ENCODE data around the gene VENTX.

The VENTX gene

GRCh38 chr10:133238466-133238804 is 780 bp downstream of the VENTX start:
- TF ChIP-seq CTCF (IDR thresholded peaks at IDR 0.05; ENCODE audit: low read depth, low read length): no peak
- DNase-seq (ENCODE audit: extremely low read depth, low read depth): no peak

DNA sequence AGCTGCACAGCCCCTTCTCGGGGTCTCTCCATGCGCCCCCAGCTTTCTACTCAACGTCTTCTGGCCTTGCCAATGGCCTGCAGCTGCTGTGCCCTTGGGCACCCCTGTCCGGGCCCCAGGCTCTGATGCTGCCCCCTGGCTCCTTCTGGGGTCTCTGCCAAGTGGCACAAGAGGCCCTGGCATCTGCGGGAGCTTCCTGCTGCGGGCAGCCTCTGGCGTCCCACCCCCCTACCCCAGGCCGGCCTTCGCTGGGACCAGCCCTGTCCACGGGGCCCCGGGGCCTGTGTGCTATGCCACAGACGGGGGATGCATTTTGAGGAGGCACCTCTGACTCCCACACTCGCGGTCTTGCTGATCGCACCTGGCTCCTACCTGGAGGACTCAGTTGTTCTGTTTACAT is 2.3 kb downstream of the VENTX start:
- TF ChIP-seq CTCF (IDR thresholded peaks at IDR 0.05; ENCODE audit: low read depth, low read length): no peak
- no peak for DNase-seq (ENCODE audit: extremely low read depth, low read depth)

- no peak for TF ChIP-seq CTCF (IDR thresholded peaks at IDR 0.05; ENCODE audit: low read depth, low read length)
- no peak for DNase-seq (ENCODE audit: extremely low read depth, low read depth)
Observed at GRCh38 chr10:133241501-133242205, 4.0 kb downstream of the VENTX start.

DNA sequence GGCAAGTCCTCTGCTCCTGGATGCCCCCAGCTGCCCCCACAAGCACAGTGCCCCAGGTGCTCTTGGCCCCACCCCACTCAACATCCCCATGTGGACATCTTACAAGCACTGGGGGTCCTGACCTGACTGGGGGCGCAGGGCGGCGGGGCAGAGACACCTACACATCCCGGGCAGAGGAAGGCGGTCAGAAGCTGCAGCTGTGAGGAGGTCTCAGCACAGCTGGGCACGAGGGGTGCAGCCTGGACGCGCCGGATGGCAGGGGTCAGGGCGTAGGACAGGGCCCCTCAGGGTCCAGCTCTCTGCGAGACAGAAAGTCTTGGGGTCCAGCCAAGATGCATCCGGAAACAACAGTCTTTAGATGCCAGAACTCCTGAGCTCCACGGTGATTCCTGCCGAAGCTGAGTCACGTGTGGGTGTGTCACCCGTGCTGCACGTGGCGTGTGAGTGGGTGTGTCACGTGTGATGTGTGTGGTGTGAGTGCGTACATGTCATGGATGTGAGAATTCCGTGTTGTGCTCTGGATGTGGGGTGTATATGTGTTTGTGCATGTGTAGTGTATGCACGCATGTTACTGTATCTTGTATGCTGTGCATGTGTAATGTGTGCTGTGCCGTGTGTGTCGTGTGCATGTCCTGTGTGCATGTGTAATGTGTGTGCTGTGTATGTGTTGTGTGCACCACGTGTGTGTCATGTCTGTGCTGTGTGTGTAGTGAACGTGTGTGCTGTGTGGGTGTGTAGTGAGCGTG is 5.1 kb downstream of the VENTX start:
- no peak for DNase-seq (ENCODE audit: extremely low read depth, low read depth)
- no peak for TF ChIP-seq CTCF (IDR thresholded peaks at IDR 0.05; ENCODE audit: low read depth, low read length)

- TF ChIP-seq CTCF (IDR thresholded peaks at IDR 0.05; ENCODE audit: low read depth, low read length): no peak
- no peak for DNase-seq (ENCODE audit: extremely low read depth, low read depth)
Observed at GRCh38 chr10:133243593-133243992, 5.9 kb downstream of the VENTX start.

GRCh38 chr10:133245439-133246235 is 8.0 kb downstream of the VENTX start:
- DNase-seq (ENCODE audit: extremely low read depth, low read depth): no peak
- TF ChIP-seq CTCF (IDR thresholded peaks at IDR 0.05; ENCODE audit: low read depth, low read length): no peak

DNA sequence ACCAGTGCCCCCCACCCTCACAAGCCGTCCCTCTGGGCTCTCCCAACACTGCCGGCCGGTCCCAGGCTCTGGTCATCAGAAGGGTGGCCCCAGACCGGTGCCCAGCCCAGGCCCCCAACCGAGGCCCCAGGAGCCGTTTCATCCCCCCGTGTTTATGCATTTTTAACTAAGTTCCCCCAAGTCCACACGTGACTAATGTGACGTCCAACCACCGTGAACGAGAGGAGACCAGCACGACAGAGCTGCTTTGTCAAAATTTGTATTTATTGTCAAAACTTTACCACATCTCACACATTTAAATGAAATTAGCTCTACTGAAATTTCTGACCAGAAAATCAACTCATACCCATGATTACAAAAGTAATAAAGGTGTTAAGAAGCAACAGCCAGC is 8.6 kb downstream of the VENTX start:
- DNase-seq (ENCODE audit: extremely low read depth, low read depth): no peak
- TF ChIP-seq CTCF (IDR thresholded peaks at IDR 0.05; ENCODE audit: low read depth, low read length): no peak
